Myocyte (in vitro differentiated cells): Measurements from ENCODE around the gene STAC3. TPM values are rescaled to one million over a fixed set of nuclear protein-coding genes. Genes with fewer than 3 reads are reported as not detected.
A peak's percentile ranks its signal among the peaks of the same experiment; 100 is the strongest.

Source experiments
- DNase-seq: peaks from one replicate; pipeline ENCODE4 v3.0.0-alpha.2; 2012; ENCODE audit warnings: low read depth
- total RNA-seq: library from RNA; depleted of rRNA; stranded (reverse); fragments of >200 nt; gene quantifications from 2 replicates; pipeline ENCODE4 v1.2.3, GENCODE V29; 2014

The STAC3 gene
- total RNA-seq, 1 donor from 2014 or later = 728 TPM

GRCh38 chr12:57236925-57237595 is 13.9 kb downstream of the STAC3 start:
- no peak for DNase-seq

GRCh38 chr12:57236201-57236924 is 14.6 kb downstream of the STAC3 start:
- DNase-seq = no peak

GRCh38 chr12:57235728-57236131 is 15.3 kb downstream of the STAC3 start:
- no peak for DNase-seq

GRCh38 chr12:57235017-57235727 is 15.8 kb downstream of the STAC3 start:
- DNase-seq = no peak

GRCh38 chr12:57234571-57235016 is 16.4 kb downstream of the STAC3 start:
- DNase-seq = no peak

GRCh38 chr12:57234233-57234570 is 16.8 kb downstream of the STAC3 start:
- DNase-seq = no peak

GRCh38 chr12:57233357-57234232 is 17.4 kb downstream of the STAC3 start:
- DNase-seq = no peak

- DNase-seq = no peak
Measured at GRCh38 chr12:57232156-57232756, 18.7 kb downstream of the STAC3 start.

- DNase-seq = no peak
Measured at GRCh38 chr12:57231276-57232021, 19.5 kb downstream of the STAC3 start.

- DNase-seq = no peak
Measured at GRCh38 chr12:57230381-57231155, 20.4 kb downstream of the STAC3 start.

- peak; percentile 97 for DNase-seq
Measured at GRCh38 chr12:57229634-57230380, 21.2 kb downstream of the STAC3 start, which contains the start of gene SHMT2. TSS of gene SHMT2 (plus strand) at chr12:57229711. CDS start at chr12:57229779, 68 bp downstream.

GRCh38 chr12:57229046-57229633 is 21.8 kb downstream of the STAC3 start:
- no peak for DNase-seq

GRCh38 chr12:57227315-57228115 is 23.5 kb downstream of the STAC3 start:
- no peak for DNase-seq

- DNase-seq = no peak
Measured at GRCh38 chr12:57226588-57227314, 24.2 kb downstream of the STAC3 start.

GRCh38 chr12:57225680-57226210 is 25.2 kb downstream of the STAC3 start:
- no peak for DNase-seq

- no peak for DNase-seq
Measured at GRCh38 chr12:57224973-57225679, 25.9 kb downstream of the STAC3 start.
